ENCODE results near the gene KIF21B.
"Not testable (repeated sequence)": the region's sequence is repeated elsewhere in the genome, so short reads cannot be mapped to it uniquely, and the experiment has no call there.

Gene KIF21B

GRCh38 chr1:200968469-200969410 lies 54.8 kb downstream of the KIF21B start:
- no peak for FAIRE-seq

GRCh38 chr1:200967693-200968468 lies 55.6 kb downstream of the KIF21B start:
- FAIRE-seq, result no peak

- FAIRE-seq, result no peak
Measured at GRCh38 chr1:200966934-200967333, 56.6 kb downstream of the KIF21B start.

- no peak for FAIRE-seq
Measured at GRCh38 chr1:200965111-200965805, 58.3 kb downstream of the KIF21B start.

GRCh38 chr1:200963888-200964287 lies 59.6 kb downstream of the KIF21B start:
- FAIRE-seq, result not testable (repeated sequence)

GRCh38 chr1:200963076-200963475 lies 60.4 kb downstream of the KIF21B start:
- no peak for FAIRE-seq

- FAIRE-seq, result no peak
Measured at GRCh38 chr1:200962631-200963030, 60.9 kb downstream of the KIF21B start.

GRCh38 chr1:200962151-200962550 lies 61.4 kb downstream of the KIF21B start:
- not testable (repeated sequence) for FAIRE-seq

GRCh38 chr1:200960948-200961340 lies 62.6 kb downstream of the KIF21B start:
- FAIRE-seq, result no peak

- FAIRE-seq, result no peak
Measured at GRCh38 chr1:200960236-200960947, 63.1 kb downstream of the KIF21B start.

GRCh38 chr1:200959411-200959921 lies 64.0 kb downstream of the KIF21B start:
- FAIRE-seq, result no peak

- no peak for FAIRE-seq
Measured at GRCh38 chr1:200958597-200958996, 64.9 kb downstream of the KIF21B start.

- FAIRE-seq, result no peak
Measured at GRCh38 chr1:200954434-200954833, 69.1 kb downstream of the KIF21B start.

GRCh38 chr1:200951016-200951415 lies 72.5 kb downstream of the KIF21B start:
- no peak for FAIRE-seq

GRCh38 chr1:200949626-200950025 lies 73.9 kb downstream of the KIF21B start:
- no peak for FAIRE-seq

GRCh38 chr1:200947059-200947566 lies 76.4 kb downstream of the KIF21B start:
- no peak for FAIRE-seq

- FAIRE-seq, result no peak
Measured at GRCh38 chr1:200945111-200945510, 78.4 kb downstream of the KIF21B start.

- no peak for FAIRE-seq
Measured at GRCh38 chr1:200938955-200939354, 84.6 kb downstream of the KIF21B start.

GRCh38 chr1:200935286-200935962 lies 88.1 kb downstream of the KIF21B start:
- FAIRE-seq, result not testable (repeated sequence)

- FAIRE-seq, result no peak
Measured at GRCh38 chr1:200934676-200935245, 88.8 kb downstream of the KIF21B start.

GRCh38 chr1:200931776-200932175 lies 91.7 kb downstream of the KIF21B start:
- FAIRE-seq, result no peak
